Diencephalon (tissue), 1 donor: Measurements from ENCODE around the gene PDIA4. TPM values are rescaled to one million over a fixed set of nuclear protein-coding genes. Genes with fewer than 3 reads are reported as not detected.

ENCODE experiments used
- small RNA-seq: library from RNA; depleted of rRNA; stranded (forward); fragments of <200 nt; gene quantifications from one replicate; pipeline ENCODE3, GENCODE V24; 2014
- total RNA-seq: library from RNA; depleted of rRNA; stranded (reverse); fragments of >200 nt; gene quantifications from one replicate; pipeline ENCODE4 v1.2.3, GENCODE V29; 2014

Gene PDIA4, protein sequence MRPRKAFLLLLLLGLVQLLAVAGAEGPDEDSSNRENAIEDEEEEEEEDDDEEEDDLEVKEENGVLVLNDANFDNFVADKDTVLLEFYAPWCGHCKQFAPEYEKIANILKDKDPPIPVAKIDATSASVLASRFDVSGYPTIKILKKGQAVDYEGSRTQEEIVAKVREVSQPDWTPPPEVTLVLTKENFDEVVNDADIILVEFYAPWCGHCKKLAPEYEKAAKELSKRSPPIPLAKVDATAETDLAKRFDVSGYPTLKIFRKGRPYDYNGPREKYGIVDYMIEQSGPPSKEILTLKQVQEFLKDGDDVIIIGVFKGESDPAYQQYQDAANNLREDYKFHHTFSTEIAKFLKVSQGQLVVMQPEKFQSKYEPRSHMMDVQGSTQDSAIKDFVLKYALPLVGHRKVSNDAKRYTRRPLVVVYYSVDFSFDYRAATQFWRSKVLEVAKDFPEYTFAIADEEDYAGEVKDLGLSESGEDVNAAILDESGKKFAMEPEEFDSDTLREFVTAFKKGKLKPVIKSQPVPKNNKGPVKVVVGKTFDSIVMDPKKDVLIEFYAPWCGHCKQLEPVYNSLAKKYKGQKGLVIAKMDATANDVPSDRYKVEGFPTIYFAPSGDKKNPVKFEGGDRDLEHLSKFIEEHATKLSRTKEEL
- 80.7 TPM for total RNA-seq

DNA sequence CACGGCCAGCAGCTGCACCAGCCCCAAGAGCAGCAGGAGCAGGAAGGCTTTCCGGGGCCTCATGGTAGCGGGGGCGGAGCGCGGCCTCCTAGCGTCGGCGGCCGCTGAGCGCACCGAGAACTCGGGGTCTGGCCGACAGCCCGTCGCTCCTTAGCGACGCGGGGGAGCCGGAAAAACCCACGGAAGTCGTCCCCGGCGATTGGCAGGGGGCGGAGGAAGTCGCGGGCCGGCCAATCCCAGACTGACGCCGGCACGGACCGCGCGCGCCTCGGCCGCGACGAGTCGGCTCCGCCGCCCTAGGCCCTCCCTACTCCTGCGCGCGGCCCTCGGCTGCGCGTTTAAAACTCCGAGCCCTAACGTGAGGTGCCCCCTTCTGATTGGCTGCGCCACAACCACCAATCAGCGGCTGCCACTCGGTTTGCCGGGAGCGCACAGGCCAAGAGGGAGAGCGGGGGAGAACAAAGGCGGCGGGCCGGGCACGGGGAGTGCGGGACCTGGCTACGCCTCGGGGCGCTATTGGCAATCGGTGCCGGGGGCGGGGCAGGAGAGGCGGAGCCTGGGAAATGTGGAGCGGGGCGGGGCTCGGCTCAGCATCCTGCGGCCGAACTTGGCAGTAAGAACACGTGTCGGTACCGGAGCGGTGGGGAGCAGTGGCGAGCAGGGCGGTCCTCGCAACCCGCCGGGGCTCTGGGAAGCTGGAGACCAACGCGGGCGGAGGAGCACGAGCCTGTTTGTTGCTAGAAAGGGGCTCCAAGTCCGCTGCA is at the start of gene PDIA4:
TSS of gene PDIA4 (minus strand) at position 160 of the 764 bp plus-strand sequence. CDS start at position 63, 97 bp downstream.

Small RNAs within 50 kb of the gene (small RNA-seq; reads per million reads assigned to genes)
- gene COX6B1P1 (not detected), gene RNU6-650P (not detected), gene RNY1 (2,330 reads per million, percentile 99 among the genes with 10 or more reads in this experiment), gene RNY3 (98.5 reads per million, percentile 97 among the genes with 10 or more reads in this experiment), gene RNY4 (590 reads per million, percentile 98 among the genes with 10 or more reads in this experiment)

Other genes with a start within 250 kb of the PDIA4 start
- 29.3 TPM for gene EZH2, start 144.2 kb downstream of the PDIA4 start, total RNA-seq
- gene ZNF786, start 62.2 kb upstream of the PDIA4 start, total RNA-seq = 14.1 TPM
- gene ZNF425, start 97.8 kb upstream of the PDIA4 start, total RNA-seq = 5.8 TPM
- 25.4 TPM for gene ZNF398, start 118.9 kb upstream of the PDIA4 start, total RNA-seq
- 20.1 TPM for gene ZNF282, start 167.0 kb upstream of the PDIA4 start, total RNA-seq
- gene ZNF212, start 211.1 kb upstream of the PDIA4 start, total RNA-seq = 7.4 TPM
- 11.8 TPM for gene ZNF783, start 233.7 kb upstream of the PDIA4 start, total RNA-seq